HepG2 (cell line): Measurements from ENCODE around the gene ZNF154. TPM values are rescaled to one million over a fixed set of nuclear protein-coding genes. Genes with fewer than 3 reads are reported as not detected.

Source experiments
- BCLAF1 ChIP-seq: fragments of 450-650 bp; IDR thresholded peaks from 2 replicates; pipeline ENCODE4 v1.6.1; 2017; ENCODE audit warnings: mild to moderate bottlenecking
- DBP ChIP-seq: sonication (generic); formaldehyde crosslinking; IDR thresholded peaks from 2 replicates; pipeline ENCODE4 v1.4.0; 2020; ENCODE audit warnings: missing genetic modification reagents; ENCODE audit errors: not compliant biosample characterization
- GRHL1 ChIP-seq: sonication (generic); formaldehyde crosslinking; conservative IDR thresholded peaks from 2 replicates; pipeline ENCODE4 v1.8.0; 2022; ENCODE audit warnings: missing genetic modification reagents
- HDAC2 ChIP-seq: sonication (generic); formaldehyde crosslinking; IDR thresholded peaks from 2 replicates; pipeline ENCODE4 v1.4.0; 2020; ENCODE audit warnings: missing genetic modification reagents
- HMG20B ChIP-seq: conservative IDR thresholded peaks from 2 replicates; pipeline ENCODE4 v1.6.1; 2016; ENCODE audit warnings: missing genetic modification reagents, missing compliant biosample characterization
- MXI1 ChIP-seq: IDR thresholded peaks from 3 replicates; pipeline ENCODE4 v1.6.1; 2012; ENCODE audit warnings: low read depth, low read length, inconsistent platforms, borderline replicate concordance
- NR3C1 ChIP-seq: sonication (generic); formaldehyde crosslinking; IDR thresholded peaks from 2 replicates; pipeline ENCODE4 v1.4.0; 2020; ENCODE audit warnings: missing genetic modification reagents
- PRDM10 ChIP-seq: sonication (generic); formaldehyde crosslinking; IDR thresholded peaks from 2 replicates; pipeline ENCODE4 v1.4.0; 2020; ENCODE audit warnings: low read depth, missing genetic modification reagents
- RCOR2 ChIP-seq: IDR thresholded peaks from 2 replicates; pipeline ENCODE4 v1.6.1; 2016; ENCODE audit warnings: missing biosample characterization, missing genetic modification reagents
- SOX6 ChIP-seq, 2 experiments: fragments of 450-650 bp in 1 of 2; sonication (generic) in 1 of 2; formaldehyde crosslinking in 1 of 2; IDR thresholded peaks; 2 replicates each; pipeline versions ENCODE4 v1.4.0 to v1.6.1; 2017 to 2020; ENCODE audit warnings: antibody characterized with exemption in 1 of 2, mild to moderate bottlenecking in 1 of 2, missing genetic modification reagents in 1 of 2
- SPEN ChIP-seq: sonication (generic); formaldehyde crosslinking; IDR thresholded peaks from 2 replicates; pipeline ENCODE4 v1.5.1; 2020; ENCODE audit warnings: low read depth, mild to moderate bottlenecking, missing genetic modification reagents
- TFAP4 ChIP-seq: sonication (generic); IDR thresholded peaks from 2 replicates; pipeline ENCODE4 v1.6.1; 2016; ENCODE audit warnings: low read depth, borderline replicate concordance
- ZBTB38 ChIP-seq: sonication (generic); formaldehyde crosslinking; IDR thresholded peaks from 2 replicates; pipeline ENCODE4 v1.5.1; 2020; ENCODE audit warnings: mild to moderate bottlenecking, missing genetic modification reagents
- ZKSCAN8 ChIP-seq: IDR thresholded peaks from 2 replicates; pipeline ENCODE4 v1.6.1; 2016; ENCODE audit warnings: borderline replicate concordance, missing genetic modification reagents, missing compliant biosample characterization
- ZNF563 ChIP-seq: sonication (generic); formaldehyde crosslinking; IDR thresholded peaks from 2 replicates; pipeline ENCODE4 v1.8.0; 2022; ENCODE audit warnings: mild to moderate bottlenecking, moderate library complexity, missing genetic modification reagents
- ZNF660 ChIP-seq: sonication (generic); formaldehyde crosslinking; IDR thresholded peaks from 2 replicates; pipeline ENCODE4 v1.5.1; 2020; ENCODE audit warnings: mild to moderate bottlenecking, low read depth, missing genetic modification reagents, borderline replicate concordance
- ZNF775 ChIP-seq: sonication (generic); formaldehyde crosslinking; IDR thresholded peaks from 2 replicates; pipeline ENCODE4 v1.4.0; 2020; ENCODE audit warnings: missing genetic modification reagents, mild to moderate bottlenecking, moderate library complexity, borderline replicate concordance
- ZSCAN29 ChIP-seq: sonication (generic); formaldehyde crosslinking; conservative IDR thresholded peaks from 2 replicates; pipeline ENCODE4 v1.4.0; 2020; ENCODE audit warnings: mild to moderate bottlenecking, missing genetic modification reagents
- polyA plus RNA-seq, 8 experiments: library from polyadenylated mRNA; depleted of rRNA in 3 of 8; stranded (reverse) in 7 of 8; unstranded in 1 of 8; fragments of >200 nt; fragmentation: Illumina TruSeq in 4 of 8; extraction: Trizol in 4 of 8; gene quantifications; 2 replicates each; pipeline versions ENCODE4 v1.2.1 to v1.2.3, GENCODE V29; 2011 to 2016; ENCODE audit warnings: low read depth in 4 of 8, missing spikeins in 1 of 8, mixed read lengths in 1 of 8; ENCODE audit not compliant: insufficient read depth in 1 of 8
- total RNA-seq, 5 experiments: library from RNA; depleted of rRNA; stranded (reverse); fragments of >200 nt; fragmentation: Illumina TruSeq; extraction: Trizol; gene quantifications; 2 replicates each; pipeline ENCODE4 v1.2.3, GENCODE V29; 2016; ENCODE audit warnings: low read depth in 1 of 5

ZNF154 gene
- total and polyA plus RNA-seq, 2 of the 13 experiments (the other 11 are each of a cell fraction or from before 2014, with no cell fraction given) = not detected

GRCh38 chr19:57664269-57665127 lies 44.5 kb downstream of the ZNF154 start (continued):
- TF ChIP-seq SOX6 (IDR thresholded peaks at IDR 0.05) (no peak), SOX6 (CRISPR knock-in tag; IDR thresholded peaks at IDR 0.05) (no peak), PRDM10 (CRISPR knock-in tag) (no peak), ZKSCAN8 (no peak; the same call in 1 of the 2 replicates), HDAC2 (CRISPR knock-in tag) (0 out of 2 replicates have a peak, but pooled peaks have one; percentile 19), ZNF660 (CRISPR knock-in tag) (no peak), HMG20B (CRISPR knock-in tag) (no peak), GRHL1 (CRISPR knock-in tag) (no peak), RCOR2 (CRISPR knock-in tag) (no peak), DBP (CRISPR knock-in tag) (peak; percentile 43), ZBTB38 (CRISPR knock-in tag) (peak; percentile 32; the same call in 1 of the 2 replicates), SPEN (CRISPR knock-in tag) (peak; percentile 62; the same call in 1 of the 2 replicates), ZSCAN29 (CRISPR knock-in tag) (0 out of 2 replicates have a peak, but pooled peaks have one; percentile 29), NR3C1 (CRISPR knock-in tag) (no peak), TFAP4 (no peak; the same call in 1 of the 2 replicates), ZNF563 (CRISPR knock-in tag) (0 out of 2 replicates have a peak, but pooled peaks have one; percentile 24), ZNF775 (CRISPR knock-in tag) (no peak), BCLAF1 (no peak), MXI1 (peak; percentile 46; the same call in 1 of the 3 replicates)
